SH-SY5Y (cell line): Measurements from ENCODE around the gene TENM4.

Experiments used
- GATA2 ChIP-seq: IDR thresholded peaks from 2 replicates; pipeline ENCODE4 v1.6.1; 2011; ENCODE audit warnings: mild to moderate bottlenecking, low read depth, low read length
- GATA3 ChIP-seq: IDR thresholded peaks from 2 replicates; pipeline ENCODE4 v1.6.1; 2011; ENCODE audit warnings: low read depth, mild to moderate bottlenecking, low read length, moderate library complexity

DNA sequence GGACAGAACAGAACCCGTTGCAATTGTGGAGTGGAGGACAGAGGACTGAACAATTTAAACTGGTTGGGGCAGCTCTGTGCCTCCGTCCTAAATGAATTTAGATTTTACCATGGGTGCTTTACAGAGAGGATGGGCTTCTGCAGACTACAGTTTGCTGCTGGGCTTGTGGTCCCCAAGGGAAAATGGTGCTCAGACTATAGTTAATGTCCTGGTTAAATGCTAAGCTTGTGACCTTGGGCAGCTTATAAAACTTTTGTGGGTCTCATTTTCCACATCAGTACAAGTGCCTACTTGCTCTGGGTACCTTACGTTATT is 511.0 kb downstream of the TENM4 start:
- TF ChIP-seq GATA2 (no peak), GATA3 (no peak)
